ENCODE results near the gene PRH2.

Gene PRH2

GRCh38 chr12:10965476-10965875, 36.4 kb downstream of the PRH2 start:
- DNase-seq: no peak

GRCh38 chr12:10966314-10966713, 37.3 kb downstream of the PRH2 start:
- DNase-seq: no peak

DNA sequence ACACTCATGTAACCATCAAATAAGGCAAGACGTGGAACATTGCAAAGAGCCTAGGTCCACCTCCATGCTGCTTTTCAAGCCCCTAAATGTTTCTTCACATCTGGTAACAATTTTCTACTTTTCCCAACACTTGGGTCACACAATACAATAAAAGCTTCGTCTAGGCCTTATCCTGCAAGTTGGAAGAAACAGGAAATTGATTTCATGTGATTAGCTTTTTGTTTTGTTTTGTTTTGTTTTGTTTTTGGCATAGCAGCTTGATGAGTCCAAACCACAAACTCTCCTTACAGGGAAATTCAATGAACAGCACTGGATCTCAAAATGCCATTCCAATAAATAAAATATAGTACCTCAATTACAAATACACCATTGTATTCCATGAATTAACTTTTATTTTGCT, 38.4 kb downstream of the PRH2 start:
- no peak for DNase-seq

DNA sequence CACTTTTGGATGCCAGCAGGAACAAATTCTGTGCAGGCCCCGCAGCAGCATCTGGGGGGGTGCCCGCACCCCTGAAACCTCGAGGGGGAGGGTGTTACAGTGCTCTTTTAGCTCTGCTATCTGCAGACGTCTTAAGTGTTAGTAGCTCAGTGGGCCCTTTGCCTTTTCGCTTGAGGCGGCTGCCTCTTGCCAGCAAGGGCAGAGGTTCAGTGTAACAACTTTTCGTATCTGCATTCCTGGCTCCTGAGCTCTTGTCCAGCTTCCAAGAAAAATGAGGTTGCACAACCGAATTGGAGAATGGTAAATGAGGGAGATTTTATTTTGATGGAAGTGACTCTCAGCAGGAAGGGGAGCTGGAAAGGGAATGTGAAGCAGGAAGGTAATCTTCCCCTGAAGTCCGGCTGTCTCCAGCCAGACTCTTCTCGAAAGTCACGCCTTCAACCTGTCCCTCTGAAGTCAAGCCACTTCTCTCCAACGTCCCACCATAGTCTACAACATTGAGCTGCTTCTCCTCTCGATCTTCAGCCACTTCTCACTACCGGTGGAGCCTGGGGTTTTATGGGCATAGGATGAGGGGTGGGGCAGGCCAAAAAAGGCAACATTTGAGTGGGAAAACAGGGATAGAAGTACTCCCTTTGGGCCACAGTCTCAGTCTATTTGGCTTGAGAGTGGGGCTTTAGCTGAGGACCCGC, 39.9 kb downstream of the PRH2 start:
- no peak for DNase-seq

GRCh38 chr12:10974965-10975364, 45.9 kb downstream of the PRH2 start:
- no peak for DNase-seq

DNA sequence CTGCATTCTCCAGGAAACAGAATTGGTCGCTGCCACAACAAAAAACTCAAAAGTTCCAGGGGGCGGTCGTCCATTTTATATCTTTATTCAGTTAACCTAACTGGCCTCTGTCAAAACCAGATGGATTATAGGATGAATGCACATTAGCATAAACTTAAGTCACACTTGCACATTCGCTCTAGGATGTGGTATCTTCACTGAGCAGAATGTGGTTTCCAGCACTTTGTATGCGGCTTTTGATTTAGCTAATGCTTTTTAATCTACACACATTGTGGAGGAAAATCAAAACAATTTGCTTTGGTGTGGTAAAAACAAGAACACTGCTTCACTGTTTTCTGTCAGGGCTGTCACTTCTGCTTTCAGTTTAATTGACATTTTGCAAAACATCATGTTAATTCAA, 53.2 kb downstream of the PRH2 start:
- DNase-seq: peak; percentile 49
